D721Med (cell line): ENCODE measurements around the gene APRT.

Source experiments
- DNase-seq: peaks from one replicate; pipeline ENCODE4 v3.0.0; 2011; ENCODE audit warnings: low spot score; ENCODE audit not compliant: insufficient read length
- FAIRE-seq: peaks from 2 replicates; lab custom pipeline; 2011; peaks lifted over from hg19 to GRCh38; lab: Jason Lieb, UNC
- TF ChIP-seq, protein P1 (sequence below): IDR thresholded peaks from 2 replicates; pipeline ENCODE4 v1.5.1; 2012; ENCODE audit warnings: mild to moderate bottlenecking, control low read depth; ENCODE audit not compliant: insufficient read depth; ENCODE audit errors: missing control alignments

Gene APRT

DNA sequence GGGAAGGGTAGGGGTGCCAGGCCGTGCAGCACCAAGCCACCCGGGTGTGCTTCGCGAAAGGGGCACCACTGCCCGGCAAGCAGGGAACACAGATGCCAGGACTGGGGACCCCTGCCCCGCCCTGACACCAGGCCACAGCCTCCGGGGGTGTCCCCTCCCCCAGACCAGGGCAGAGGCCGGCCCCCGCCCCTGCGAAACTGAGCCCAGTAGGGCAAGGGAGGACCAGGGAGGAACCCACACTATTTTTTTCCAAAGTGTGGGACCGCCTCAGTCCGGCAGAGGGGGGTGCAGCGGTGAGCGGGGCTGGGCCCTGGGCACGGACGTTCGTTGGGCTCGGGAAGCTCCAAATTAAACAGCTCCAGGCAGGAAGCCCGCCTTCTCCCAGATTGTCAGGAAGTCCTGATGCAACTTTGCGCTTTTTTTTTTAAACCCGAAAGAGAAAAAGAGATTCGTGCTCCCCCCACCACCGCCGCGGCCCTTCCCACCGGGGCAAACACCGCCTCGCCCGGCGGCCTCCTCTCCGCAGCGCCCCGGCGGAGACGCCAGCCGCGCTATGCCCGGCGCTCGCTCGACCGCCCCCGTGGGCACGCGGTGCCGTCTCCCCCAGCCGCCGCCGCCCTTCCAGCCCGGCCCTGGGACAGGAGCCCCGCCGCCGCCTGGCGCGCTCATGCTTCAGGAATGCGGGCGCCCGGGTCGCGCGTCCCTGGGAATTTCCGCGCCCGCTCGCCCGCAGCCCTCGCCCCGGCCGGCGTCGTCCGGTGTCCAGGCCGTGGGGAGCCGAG, 27.5 kb downstream of the APRT start:
- DNase-seq (no peak), FAIRE-seq (no peak)
- TF ChIP-seq, protein P1, sequence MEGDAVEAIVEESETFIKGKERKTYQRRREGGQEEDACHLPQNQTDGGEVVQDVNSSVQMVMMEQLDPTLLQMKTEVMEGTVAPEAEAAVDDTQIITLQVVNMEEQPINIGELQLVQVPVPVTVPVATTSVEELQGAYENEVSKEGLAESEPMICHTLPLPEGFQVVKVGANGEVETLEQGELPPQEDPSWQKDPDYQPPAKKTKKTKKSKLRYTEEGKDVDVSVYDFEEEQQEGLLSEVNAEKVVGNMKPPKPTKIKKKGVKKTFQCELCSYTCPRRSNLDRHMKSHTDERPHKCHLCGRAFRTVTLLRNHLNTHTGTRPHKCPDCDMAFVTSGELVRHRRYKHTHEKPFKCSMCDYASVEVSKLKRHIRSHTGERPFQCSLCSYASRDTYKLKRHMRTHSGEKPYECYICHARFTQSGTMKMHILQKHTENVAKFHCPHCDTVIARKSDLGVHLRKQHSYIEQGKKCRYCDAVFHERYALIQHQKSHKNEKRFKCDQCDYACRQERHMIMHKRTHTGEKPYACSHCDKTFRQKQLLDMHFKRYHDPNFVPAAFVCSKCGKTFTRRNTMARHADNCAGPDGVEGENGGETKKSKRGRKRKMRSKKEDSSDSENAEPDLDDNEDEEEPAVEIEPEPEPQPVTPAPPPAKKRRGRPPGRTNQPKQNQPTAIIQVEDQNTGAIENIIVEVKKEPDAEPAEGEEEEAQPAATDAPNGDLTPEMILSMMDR: no peak

DNA sequence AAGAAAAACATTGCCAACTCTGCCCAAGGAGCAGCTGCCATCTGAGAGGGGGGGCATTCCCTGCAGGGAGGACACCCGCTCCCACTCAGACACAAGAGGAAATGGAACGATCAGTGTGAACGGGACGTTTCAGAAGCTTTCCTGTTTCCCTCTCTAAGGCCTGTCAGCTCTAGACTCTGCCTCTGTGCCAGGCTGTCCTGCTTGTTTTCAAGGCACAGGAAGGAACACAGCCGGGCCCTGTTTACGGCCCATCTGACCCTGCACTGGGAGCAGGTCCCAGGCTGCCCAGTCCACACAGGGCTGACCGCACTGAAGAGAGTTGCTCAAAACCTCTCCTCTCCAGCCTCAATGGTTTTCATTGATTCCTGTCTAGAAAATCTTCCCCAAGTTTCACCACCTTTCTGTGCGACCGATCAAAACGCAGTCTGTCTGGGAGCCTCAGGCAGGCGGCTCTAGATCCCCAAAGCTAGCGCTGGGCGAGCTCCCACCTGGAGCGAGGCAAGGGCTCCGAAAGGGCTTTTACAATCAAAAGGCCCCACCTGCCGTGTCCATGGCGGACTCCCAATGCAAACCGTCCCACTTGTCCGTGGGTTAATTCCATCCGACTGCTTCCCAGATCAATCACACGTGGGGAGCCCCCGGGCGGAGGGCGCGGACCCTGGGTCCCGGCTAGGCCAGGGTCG, 28.2 kb downstream of the APRT start:
- DNase-seq: no peak
- TF ChIP-seq, protein P1: no peak
- no peak for FAIRE-seq

DNA sequence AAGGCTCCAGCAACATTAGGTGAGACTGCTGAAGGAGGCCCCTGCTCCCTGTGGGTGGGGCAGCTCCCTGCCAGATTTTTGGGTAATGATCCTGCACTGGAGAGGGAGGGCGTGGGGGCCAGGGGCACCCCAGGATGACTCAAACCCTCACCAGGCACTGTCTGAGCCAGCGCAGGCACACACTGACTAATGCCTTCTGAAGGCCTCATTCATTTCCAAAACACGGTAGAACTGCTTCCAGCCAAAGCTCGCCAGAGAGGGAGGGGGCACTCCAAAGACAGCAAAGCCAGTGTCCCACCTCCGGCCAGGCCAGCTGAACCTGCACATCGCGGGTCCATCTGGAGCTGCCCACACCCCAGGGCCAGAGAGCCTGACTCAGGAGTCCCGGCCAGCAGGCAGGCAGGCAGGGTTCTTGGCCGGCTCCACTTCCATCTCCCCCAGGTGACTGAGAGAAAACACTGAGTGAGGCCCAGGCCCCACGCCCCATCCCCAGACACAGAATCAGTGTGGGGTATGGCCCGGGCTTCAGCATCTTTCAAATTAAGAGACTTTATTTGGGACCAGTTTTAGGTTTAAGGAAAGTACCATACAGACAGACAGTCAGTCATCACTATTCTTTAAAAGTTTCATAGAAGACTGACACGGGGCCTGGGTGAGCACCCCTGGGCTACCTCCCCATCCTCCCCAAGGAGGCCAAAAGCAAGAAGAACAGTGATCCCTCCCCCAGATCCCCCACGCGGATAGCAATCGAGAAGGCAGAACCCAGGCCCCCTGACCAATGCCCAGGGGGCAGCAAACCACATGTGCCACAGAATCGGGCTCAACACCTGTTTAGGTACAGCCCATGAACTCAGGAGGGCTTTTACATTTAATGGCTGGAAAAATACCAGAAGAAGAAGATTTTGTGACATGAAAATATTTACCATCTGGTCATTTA, 29.0 kb downstream of the APRT start:
- no peak for FAIRE-seq
- no peak for DNase-seq
- TF ChIP-seq, protein P1: no peak

DNA sequence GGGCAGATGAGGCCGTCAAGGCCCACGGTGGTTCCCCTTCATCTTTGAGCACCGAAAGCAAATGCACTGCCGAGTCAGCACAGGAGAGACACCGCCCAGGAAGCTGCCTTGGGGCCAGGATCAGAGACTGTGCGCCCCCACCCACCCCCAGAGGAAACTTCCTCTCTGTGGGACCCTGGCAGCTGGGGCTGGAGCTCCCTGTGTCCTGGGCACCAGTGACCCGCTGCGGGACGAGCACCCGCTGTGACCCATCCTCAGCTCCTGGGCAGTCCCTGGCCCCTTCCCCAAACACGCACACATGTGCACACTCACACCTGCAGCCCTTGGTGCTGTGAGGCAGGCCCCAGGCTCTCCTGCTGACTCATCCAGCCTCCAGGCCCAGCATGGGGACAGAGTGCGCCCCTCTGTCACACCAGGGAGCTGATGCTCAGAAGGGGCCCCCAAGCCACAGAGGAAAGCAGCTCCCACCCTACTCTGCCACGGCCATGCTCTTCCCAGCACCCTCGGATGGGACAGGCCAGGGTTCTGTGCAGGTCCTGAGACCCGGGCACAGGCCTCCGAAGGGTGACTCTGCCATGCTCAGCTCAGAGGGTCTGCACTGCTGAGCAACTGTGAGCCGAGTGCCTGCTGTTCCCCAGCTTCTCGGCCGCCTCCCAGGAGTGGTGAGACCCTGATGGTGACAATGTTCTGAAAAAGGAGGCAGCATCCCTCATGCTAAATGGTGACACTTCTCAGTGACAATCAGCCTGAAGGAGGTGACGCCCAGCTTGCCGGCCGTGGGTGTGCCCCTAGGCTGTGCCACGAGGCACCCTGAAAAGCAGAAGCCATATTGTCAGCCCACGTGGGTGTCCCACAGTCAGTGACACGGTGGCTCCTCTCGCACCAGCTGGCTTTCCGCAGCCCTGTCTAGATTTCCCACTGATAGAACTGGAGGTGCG, 30.3 kb downstream of the APRT start:
- DNase-seq (no peak), FAIRE-seq (no peak)
- TF ChIP-seq, protein P1: no peak

DNA sequence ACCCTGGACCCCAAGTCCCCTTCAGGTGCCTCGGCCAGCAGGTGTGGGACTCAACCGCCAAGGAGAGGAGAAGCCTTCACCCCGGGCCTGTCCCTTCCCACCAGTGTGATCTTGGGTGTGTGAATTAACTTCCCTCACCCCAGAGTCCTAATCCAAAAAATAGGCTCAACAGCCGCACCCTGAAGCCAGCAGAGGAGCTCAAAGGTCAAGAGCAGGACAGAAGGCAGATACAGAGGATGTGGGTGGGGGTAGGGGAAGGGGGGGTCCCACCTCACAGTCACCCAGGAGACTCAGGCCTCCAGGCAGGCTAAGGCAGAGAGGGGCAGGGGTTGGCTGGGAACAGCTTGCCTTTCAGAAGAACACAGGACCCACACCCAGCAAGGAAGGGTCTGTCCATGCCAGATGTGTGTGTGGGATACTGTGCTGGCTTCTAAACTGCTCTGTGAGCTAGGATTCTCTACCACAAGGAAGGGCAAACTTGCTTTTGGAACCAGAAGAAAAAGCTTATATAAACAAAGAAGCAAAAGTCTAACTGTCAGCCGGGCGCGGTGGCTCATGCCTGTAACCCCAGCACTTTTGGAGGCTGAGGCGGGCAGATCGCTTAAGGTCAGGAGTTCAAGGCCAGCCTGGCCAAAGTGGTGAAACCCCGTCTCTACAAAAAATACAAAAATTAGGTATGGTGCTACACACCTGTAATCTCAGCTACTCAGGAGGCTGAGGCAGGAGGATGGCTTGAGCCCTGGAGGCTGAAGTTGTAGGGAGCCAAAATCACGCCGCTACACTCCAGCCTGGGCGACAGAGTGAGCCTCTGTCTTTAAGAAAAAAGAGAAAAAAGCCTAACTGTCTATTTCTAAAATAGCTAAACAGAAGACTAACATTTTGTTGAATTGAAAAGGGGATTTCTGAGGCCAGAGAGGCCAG, 31.3 kb downstream of the APRT start:
- no peak for FAIRE-seq
- no peak for DNase-seq
- TF ChIP-seq, protein P1: no peak
